Measurements from ENCODE around the gene FBXL7. TPM values are rescaled to one million over a fixed set of nuclear protein-coding genes. Genes with fewer than 3 reads are reported as not detected.

The FBXL7 gene
- total and polyA plus RNA-seq, 2 donors (not counting 1 experiment from before 2014, with no cell fraction given), result not detected

DNA sequence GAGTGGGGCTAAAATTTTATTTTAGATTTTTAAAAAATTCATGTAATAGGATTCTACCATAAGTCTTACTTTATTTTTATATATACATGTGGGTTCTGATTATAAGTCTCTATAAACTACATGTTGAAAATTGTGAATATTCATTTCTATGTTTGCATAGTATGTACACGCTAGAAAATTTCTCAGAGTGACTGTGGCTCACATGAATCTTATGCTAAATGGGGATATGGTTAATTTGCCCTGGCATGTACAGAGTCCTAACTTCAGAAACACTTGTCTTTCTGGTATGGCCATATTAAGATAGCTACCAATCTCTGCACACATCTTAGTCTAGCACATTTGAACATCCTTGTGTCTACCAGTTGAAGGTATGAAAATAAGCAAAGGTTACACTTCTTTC lies 154.8 kb downstream of the FBXL7 start:
- intact Hi-C loops (cut with micrococcal nuclease), result no loop called here
- TF ChIP-seq EZH2 (IDR thresholded peaks at IDR 0.05; ENCODE audit: borderline replicate concordance, insufficient read depth, low read depth, low read length, poor library complexity, severe bottlenecking) (no peak), CTCF (IDR thresholded peaks at IDR 0.05) (no peak)
- Histone ChIP-seq H3K79me2 (ENCODE audit: control insufficient read depth, insufficient read depth, low read length) (no peaks in the 10 kb centered on the region), H3K27me3 (replicated peaks in 1 of 4; ENCODE audit: control extremely low read depth in 1 of 4, control insufficient read depth in 3 of 4, insufficient read depth in 4 of 4, low read length in 3 of 4) (no peaks in the 10 kb centered on the region), H3K4me2 (replicated peaks; ENCODE audit: low read depth, low read length, poor library complexity, severe bottlenecking) (no peak overlapping the region), H3K4me3 (ENCODE audit: control extremely low read depth in 1 of 5, extremely low read depth in 1 of 5, insufficient read depth in 1 of 5, low read depth in 2 of 5, low read length in 4 of 5) (no peak overlapping the region), H3K9me3 (ENCODE audit: control extremely low read depth in 1 of 3, control insufficient read depth in 2 of 3, insufficient read depth in 1 of 3, low read length in 2 of 3) (peaks cover 0 to 2% (median 0%) of the 10 kb centered on the region in 3 donors), H2AFZ (ENCODE audit: insufficient read depth, low read depth, low read length, poor library complexity, severe bottlenecking) (no peak overlapping the region), H3K36me3 (replicated peaks in 1 of 2; ENCODE audit: control extremely low read depth in 1 of 2, control insufficient read depth in 1 of 2, extremely low read depth in 1 of 2, insufficient read depth in 2 of 2, low read length in 1 of 2) (no peaks in the 10 kb centered on the region), H3K27ac (ENCODE audit: low read length in 2 of 2) (no peak overlapping the region), H3K9ac (ENCODE audit: low read length) (no peak overlapping the region), H3K4me1 (ENCODE audit: control insufficient read depth in 2 of 2, insufficient read depth in 2 of 2, low read length in 2 of 2) (no peaks in the 10 kb centered on the region), H4K20me1 (ENCODE audit: control insufficient read depth, insufficient read depth, low read length, poor library complexity, severe bottlenecking) (no peaks in the 10 kb centered on the region)
- CTCF ChIA-PET, result no interaction called here
- POLR2A ChIA-PET, result no interaction called here
- Mint-ChIP-seq H3K4me3 (no peak overlapping the region), H3K27me3 (no peaks in the 10 kb centered on the region), H3K9me3 (ENCODE audit: insufficient read depth) (peaks cover 2% of the 10 kb centered on the region), H3K4me1 (no peaks in the 10 kb centered on the region), H3K27ac (no peak overlapping the region)
- ATAC-seq (ENCODE audit: low read depth) (no peak), DNase-seq (no peak)
- no CpG with 5 or more reads among the region's 1 CpG for WGBS (ENCODE audit: insufficient coverage)

- no peak overlapping the region for H3K27ac ChIP-seq (ENCODE audit: low read length in 2 of 2)
- intact Hi-C loops (cut with micrococcal nuclease), result no loop called here
- no peak overlapping the region for H3K9ac ChIP-seq (ENCODE audit: low read length)
- Mint-ChIP-seq H3K27ac (no peak overlapping the region), H3K27me3 (no peaks in the 10 kb centered on the region), H3K4me3 (no peak overlapping the region), H3K4me1 (no peaks in the 10 kb centered on the region), H3K9me3 (ENCODE audit: insufficient read depth) (peaks cover 2% of the 10 kb centered on the region)
- no peak overlapping the region for H3K4me2 ChIP-seq (replicated peaks; ENCODE audit: low read depth, low read length, poor library complexity, severe bottlenecking)
- ChIA-PET CTCF (no interaction called here), POLR2A (no interaction called here)
- no peak for TF ChIP-seq EZH2 (IDR thresholded peaks at IDR 0.05; ENCODE audit: borderline replicate concordance, insufficient read depth, low read depth, low read length, poor library complexity, severe bottlenecking)
- TF ChIP-seq CTCF (IDR thresholded peaks at IDR 0.05), result no peak
- WGBS (ENCODE audit: insufficient coverage), result 72% methylated on average over 2 of the region's 4 CpGs
- peaks cover 0 to 2% (median 0%) of the 10 kb centered on the region in 3 donors for H3K9me3 ChIP-seq (ENCODE audit: control extremely low read depth in 1 of 3, control insufficient read depth in 2 of 3, insufficient read depth in 1 of 3, low read length in 2 of 3)
- no peaks in the 10 kb centered on the region for H3K36me3 ChIP-seq (replicated peaks in 1 of 2; ENCODE audit: control extremely low read depth in 1 of 2, control insufficient read depth in 1 of 2, extremely low read depth in 1 of 2, insufficient read depth in 2 of 2, low read length in 1 of 2)
- no peak for DNase-seq
- no peak for ATAC-seq (ENCODE audit: low read depth)
- no peak overlapping the region for H2AFZ ChIP-seq (ENCODE audit: insufficient read depth, low read depth, low read length, poor library complexity, severe bottlenecking)
- no peaks in the 10 kb centered on the region for H3K4me1 ChIP-seq (ENCODE audit: control insufficient read depth in 2 of 2, insufficient read depth in 2 of 2, low read length in 2 of 2)
- no peaks in the 10 kb centered on the region for H3K27me3 ChIP-seq (replicated peaks in 1 of 4; ENCODE audit: control extremely low read depth in 1 of 4, control insufficient read depth in 3 of 4, insufficient read depth in 4 of 4, low read length in 3 of 4)
- no peaks in the 10 kb centered on the region for H4K20me1 ChIP-seq (ENCODE audit: control insufficient read depth, insufficient read depth, low read length, poor library complexity, severe bottlenecking)
- H3K4me3 ChIP-seq (ENCODE audit: control extremely low read depth in 1 of 5, extremely low read depth in 1 of 5, insufficient read depth in 1 of 5, low read depth in 2 of 5, low read length in 4 of 5), result no peak overlapping the region
- H3K79me2 ChIP-seq (ENCODE audit: control insufficient read depth, insufficient read depth, low read length), result no peaks in the 10 kb centered on the region
Measured at GRCh38 chr5:15655683-15656082, 155.7 kb downstream of the FBXL7 start.

All from B cell (primary cell).